H1 (cell line): Measurements from ENCODE around the gene PLCB4. TPM values are rescaled to one million over a fixed set of nuclear protein-coding genes. Genes with fewer than 3 reads are reported as not detected.

ENCODE experiments used
- CTCF ChIA-PET: fragments of 300-600 bp; sonication (Branson Sonifier 250); formaldehyde crosslinking; loops from one replicate; lab custom pipeline; 2021; ENCODE audit not compliant: partially characterized antibody; lab: Charles Lee
- POLR2A ChIA-PET: fragments of 300-600 bp; sonication (Branson Sonifier 250); formaldehyde crosslinking; loops from one replicate; lab custom pipeline; 2021; ENCODE audit warnings: inconsistent platforms; ENCODE audit not compliant: partially characterized antibody; lab: Charles Lee
- DNase-seq, 2 experiments: peaks; one replicate each; pipeline versions ENCODE4 v3.0.0 to v3.0.0-alpha.2; 2010 to 2022; ENCODE audit warnings: low spot score in 2 of 2, low read depth in 1 of 2, mixed read lengths in 1 of 2
- FAIRE-seq: peaks from 2 replicates; lab custom pipeline; 2011; peaks lifted over from hg19 to GRCh38; lab: Jason Lieb, UNC
- H2AFZ ChIP-seq: 2 replicates; pipeline ENCODE4 v1.8.1; 2012; ENCODE audit warnings: low read length, inconsistent platforms
- H2AK5ac ChIP-seq: 2 replicates; pipeline ENCODE4 v1.6.1; 2013; ENCODE audit warnings: low read depth, low read length
- H2BK120ac ChIP-seq: replicated peaks from 2 replicates; pipeline ENCODE3; 2013; ENCODE audit warnings: low read depth, low read length, inconsistent platforms
- H2BK12ac ChIP-seq: 2 replicates; pipeline ENCODE4 v1.6.1; 2013; ENCODE audit warnings: low read depth, low read length
- H2BK15ac ChIP-seq: 2 replicates; pipeline ENCODE4 v1.6.1; 2013; ENCODE audit warnings: low read length
- H2BK20ac ChIP-seq: 2 replicates; pipeline ENCODE4 v1.6.1; 2013; ENCODE audit warnings: low read length
- H2BK5ac ChIP-seq: 2 replicates; pipeline ENCODE4 v1.6.1; 2013; ENCODE audit warnings: low read depth, low read length
- H3K14ac ChIP-seq: 2 replicates; pipeline ENCODE4 v1.6.1; 2013; ENCODE audit warnings: inconsistent platforms; ENCODE audit not compliant: insufficient read length
- H3K18ac ChIP-seq: 2 replicates; pipeline ENCODE4 v1.6.1; 2013; ENCODE audit warnings: low read length; ENCODE audit errors: extremely low read depth
- H3K23ac ChIP-seq: 2 replicates; pipeline ENCODE4 v1.6.1; 2013; ENCODE audit warnings: inconsistent platforms; ENCODE audit not compliant: insufficient read length
- H3K23me2 ChIP-seq: 2 replicates; pipeline ENCODE4 v1.6.1; 2013; ENCODE audit warnings: low read depth, low read length
- H3K27ac ChIP-seq: 2 replicates; pipeline ENCODE4 v1.6.1; 2011; ENCODE audit warnings: low read depth, low read length, inconsistent platforms
- H3K27me3 ChIP-seq, 4 experiments: replicated peaks in 1 of 4; 1 replicate in 1 of 4; 2 replicates in 3 of 4; pipeline versions ENCODE4 v1.6.1 to v1.8.1; 2011 to 2013; ENCODE audit warnings: low read length in 3 of 4, mild to moderate bottlenecking in 3 of 4, inconsistent platforms in 2 of 4, mixed read lengths in 2 of 4, moderate library complexity in 1 of 4; ENCODE audit not compliant: control insufficient read depth in 3 of 4, insufficient read depth in 3 of 4; ENCODE audit errors: extremely low read depth in 1 of 4
- H3K36me3 ChIP-seq, 4 experiments: 2 replicates each; pipeline versions ENCODE4 v1.6.1 to v1.8.1; 2011 to 2013; ENCODE audit warnings: mild to moderate bottlenecking in 4 of 4, low read length in 3 of 4, moderate library complexity in 2 of 4, control low read depth in 1 of 4, inconsistent platforms in 1 of 4; ENCODE audit not compliant: insufficient read depth in 4 of 4, control insufficient read depth in 2 of 4
- H3K4ac ChIP-seq: replicated peaks from 2 replicates; pipeline ENCODE3; 2013; ENCODE audit warnings: low read length, low read depth, mixed read lengths, inconsistent platforms; ENCODE audit not compliant: insufficient read length
- H3K4me1 ChIP-seq, 4 experiments: replicated peaks in 1 of 4; 1 replicate in 1 of 4; 2 replicates in 3 of 4; pipeline versions ENCODE4 v1.6.1 to v1.8.1; 2011 to 2013; ENCODE audit warnings: low read length in 3 of 4, inconsistent platforms in 2 of 4, mixed read lengths in 1 of 4; ENCODE audit not compliant: insufficient read depth in 4 of 4, control insufficient read depth in 3 of 4
- H3K4me2 ChIP-seq, 2 experiments: 2 replicates each; pipeline versions ENCODE4 v1.6.1 to v1.8.1; 2011 to 2013; ENCODE audit warnings: low read depth in 2 of 2, low read length in 2 of 2, control low read depth in 1 of 2, inconsistent platforms in 1 of 2, mild to moderate bottlenecking in 1 of 2; ENCODE audit not compliant: insufficient read depth in 1 of 2
- H3K4me3 ChIP-seq, 4 experiments: fragments of 200-600, 300-600 bp in 1 of 4; sonication (generic), shearing (Covaris generic), sonication (Bioruptor Twin) in 1 of 4; 2 replicates each; pipeline versions ENCODE4 v1.5.1 to v1.8.1; 2011 to 2016; ENCODE audit warnings: low read length in 4 of 4, low read depth in 3 of 4, control low read depth in 2 of 4, inconsistent platforms in 2 of 4, mild to moderate bottlenecking in 2 of 4, mixed read lengths in 1 of 4, moderate library complexity in 1 of 4; ENCODE audit not compliant: insufficient read depth in 2 of 4; ENCODE audit errors: extremely low read depth in 1 of 4
- H3K56ac ChIP-seq: replicated peaks from 2 replicates; pipeline ENCODE3; 2013; ENCODE audit warnings: low read depth, mild to moderate bottlenecking, mixed read lengths, low read length, inconsistent platforms; ENCODE audit not compliant: insufficient read length
- H3K79me1 ChIP-seq: 2 replicates; pipeline ENCODE4 v1.6.1; 2013; ENCODE audit warnings: low read depth, low read length, control low read depth
- H3K79me2 ChIP-seq, 2 experiments: 2 replicates each; pipeline versions ENCODE4 v1.6.1 to v1.8.1; 2012 to 2013; ENCODE audit warnings: low read length in 2 of 2, mild to moderate bottlenecking in 2 of 2, inconsistent platforms in 1 of 2; ENCODE audit not compliant: insufficient read depth in 2 of 2, control insufficient read depth in 1 of 2
- H3K9ac ChIP-seq, 4 experiments: replicated peaks in 1 of 4; 1 replicate in 1 of 4; 2 replicates in 3 of 4; pipeline versions ENCODE4 v1.6.1 to v1.8.1; 2011 to 2013; ENCODE audit warnings: low read depth in 3 of 4, low read length in 3 of 4, control low read depth in 2 of 4, mild to moderate bottlenecking in 2 of 4, moderate library complexity in 2 of 4, inconsistent platforms in 1 of 4; ENCODE audit errors: extremely low read depth in 1 of 4
- H3K9me3 ChIP-seq, 2 experiments: 2 replicates each; pipeline versions ENCODE4 v1.6.1 to v1.8.1; 2012 to 2013; ENCODE audit warnings: mild to moderate bottlenecking in 2 of 2, moderate library complexity in 2 of 2, control low read depth in 1 of 2, inconsistent platforms in 1 of 2, low read depth in 1 of 2, low read length in 1 of 2, mixed read lengths in 1 of 2; ENCODE audit not compliant: insufficient read depth in 2 of 2
- H4K20me1 ChIP-seq, 2 experiments: replicated peaks in 1 of 2; 2 replicates each; pipeline versions ENCODE3 to v1.8.1; 2011 to 2013; ENCODE audit warnings: inconsistent platforms in 2 of 2, low read length in 2 of 2, mild to moderate bottlenecking in 1 of 2; ENCODE audit not compliant: insufficient read depth in 2 of 2, control insufficient read depth in 1 of 2
- H4K5ac ChIP-seq: 2 replicates; pipeline ENCODE4 v1.6.1; 2013; ENCODE audit warnings: low read length, low read depth, mixed read lengths, inconsistent platforms; ENCODE audit not compliant: insufficient read length
- H4K8ac ChIP-seq: 2 replicates; pipeline ENCODE4 v1.8.0; 2013; ENCODE audit warnings: mild to moderate bottlenecking, moderate library complexity, low read length, inconsistent platforms; ENCODE audit not compliant: insufficient read depth; ENCODE audit errors: extremely low read depth
- H4K91ac ChIP-seq: replicated peaks from 2 replicates; pipeline ENCODE3; 2013; ENCODE audit warnings: low read length, mixed read lengths, inconsistent platforms; ENCODE audit not compliant: insufficient read length
- BRCA1 ChIP-seq: IDR thresholded peaks from 2 replicates; pipeline ENCODE4 v1.6.1; 2012; ENCODE audit warnings: low read depth, low read length, improper control_type of control experiment
- EZH2 ChIP-seq: fragments of 200-600 bp; sonication (generic); IDR thresholded peaks from 2 replicates; pipeline ENCODE4 v1.7.1; 2012; ENCODE audit warnings: low read depth, mild to moderate bottlenecking, moderate library complexity, low read length, inconsistent platforms; ENCODE audit not compliant: severe bottlenecking
- GABPA ChIP-seq: IDR thresholded peaks from 2 replicates; pipeline ENCODE4 v1.6.1; 2011; ENCODE audit warnings: mild to moderate bottlenecking, low read length, moderate library complexity, borderline replicate concordance; ENCODE audit not compliant: insufficient read depth
- JUN ChIP-seq: IDR thresholded peaks from 2 replicates; pipeline ENCODE4 v1.6.1; 2011; ENCODE audit warnings: low read depth, mild to moderate bottlenecking, improper control_type of control experiment, low read length
- KDM4A ChIP-seq: IDR thresholded peaks from one replicate; pipeline ENCODE4 v1.7.1; 2012; ENCODE audit warnings: low read depth, mild to moderate bottlenecking, moderate library complexity, low read length, inconsistent platforms; ENCODE audit not compliant: severe bottlenecking
- RAD21 ChIP-seq, 2 experiments: IDR thresholded peaks in 1 of 2; conservative IDR thresholded peaks in 1 of 2; 2 replicates each; pipeline ENCODE4 v1.6.1; 2011; ENCODE audit warnings: low read depth in 2 of 2, low read length in 2 of 2, improper control_type of control experiment in 1 of 2, inconsistent platforms in 1 of 2, mild to moderate bottlenecking in 1 of 2, moderate library complexity in 1 of 2
- RBBP5 ChIP-seq: IDR thresholded peaks from 2 replicates; pipeline ENCODE4 v1.7.1; 2012; ENCODE audit warnings: low read depth, mild to moderate bottlenecking, inconsistent platforms, low read length, moderate library complexity, borderline replicate concordance
- RFX5 ChIP-seq: IDR thresholded peaks from 2 replicates; pipeline ENCODE4 v1.6.1; 2011; ENCODE audit warnings: low read depth, low read length, improper control_type of control experiment, borderline replicate concordance
- SIN3A ChIP-seq, 2 experiments: IDR thresholded peaks in 1 of 2; conservative IDR thresholded peaks in 1 of 2; 2 replicates each; pipeline ENCODE4 v1.6.1; 2011 to 2012; ENCODE audit warnings: low read length in 2 of 2, improper control_type of control experiment in 1 of 2, low read depth in 1 of 2, mild to moderate bottlenecking in 1 of 2
- SP1 ChIP-seq: IDR thresholded peaks from 2 replicates; pipeline ENCODE4 v1.6.1; 2011; ENCODE audit warnings: low read depth, low read length
- SP2 ChIP-seq: IDR thresholded peaks from 2 replicates; pipeline ENCODE4 v1.6.1; 2012; ENCODE audit warnings: mild to moderate bottlenecking, low read length, inconsistent platforms
- WGBS, 2 experiments: shearing (Covaris generic) in 1 of 2; methylation state at CpG; one replicate each; pipeline versions ENCODE4 v1.1.6 to v1.1.7; 2013 to 2015; ENCODE audit warnings: low lambda C conversion rate in 2 of 2, mixed read lengths in 2 of 2, inconsistent platforms in 1 of 2, low coverage in 1 of 2, missing lambda C conversion rate in 1 of 2; ENCODE audit not compliant: insufficient replicate concordance in 2 of 2, insufficient coverage in 1 of 2, insufficient read length in 1 of 2; ENCODE audit errors: extremely low coverage in 1 of 2, missing lambda C conversion rate in 1 of 2; 5-methylcytosine and 5-hydroxymethylcytosine counted together
- polyA plus RNA-seq, 7 experiments: library from polyadenylated mRNA; depleted of rRNA in 3 of 7; stranded (reverse) in 5 of 7; unstranded in 2 of 7; fragments of >200 nt in 5 of 7; fragments of 200-250 nt in 2 of 7; gene quantifications; 1 replicate in 5 of 7; 2 replicates in 1 of 7; 4 replicates in 1 of 7; pipeline versions ENCODE4 v1.2.1 to v1.2.3, GENCODE V29; 2011 to 2013; ENCODE audit warnings: missing spikeins in 2 of 7, mixed read lengths in 2 of 7
- total RNA-seq: library from RNA; stranded (reverse); fragmentation: NEBNext Ultra II Directional; extraction: Animal tissue kit (Norgen Biotek cat#: 25700); gene quantifications from 2 replicates; pipeline ENCODE4 v1.2.1, GENCODE V29; 2021

PLCB4 gene
- total and polyA plus RNA-seq, 2 of the 8 experiments (the other 6 are each of a cell fraction or from before 2014, with no cell fraction given) = 3.2 to 14.1 TPM

DNA sequence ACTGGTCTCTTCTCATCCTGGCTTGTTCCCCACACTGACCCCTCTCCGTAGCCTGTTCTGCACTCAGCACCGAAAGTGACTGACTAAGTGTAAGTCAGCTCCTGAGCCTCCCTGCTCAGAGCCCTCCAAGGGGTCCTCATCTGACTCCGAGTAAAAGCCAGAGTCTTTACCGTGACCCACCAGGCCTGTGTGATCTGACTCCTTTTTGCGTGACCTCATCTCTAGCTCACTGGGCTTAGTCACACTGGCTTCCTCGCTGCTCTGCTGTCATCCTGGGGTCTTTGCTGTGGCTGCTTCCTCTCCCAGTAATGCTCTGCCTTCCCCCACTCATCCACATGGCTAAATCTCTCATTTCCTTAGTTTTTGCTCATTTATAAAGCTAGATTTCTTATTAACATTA, 116.6 kb downstream of the PLCB4 start:
- H3K36me3 ChIP-seq = no peaks in the 10 kb centered on the region
- H4K8ac ChIP-seq = no peak overlapping the region
- 0 out of 2 replicates have a peak overlapping the region, but pooled peaks have one; percentile 28 for H3K18ac ChIP-seq
- ChIA-PET POLR2A (no interaction called here), CTCF (interaction anchor here (1.5 kb wide), 1 partner anchor 144 kb away, joined by 4 read pairs; no protein-coding TSS in a partner anchor)
- no peaks in the 10 kb centered on the region for H3K9me3 ChIP-seq
- H3K27ac ChIP-seq = no peak overlapping the region
- peak overlapping the region; percentile 60; the same call in 1 of the 2 replicates for H2BK12ac ChIP-seq
- WGBS, 2 experiments = 87% methylated on average over 6 of the region's 6 CpGs; no CpG with 5 or more reads in 1 of the 2 experiments
- FAIRE-seq = no peak
- peak overlapping the region; percentile 77; the same call in 1 of the 2 replicates for H2AK5ac ChIP-seq
- H3K4me3 ChIP-seq = no peak overlapping the region
- H3K4me2 ChIP-seq = no peak overlapping the region
- no peak overlapping the region for H3K56ac ChIP-seq
- no peak overlapping the region for H4K91ac ChIP-seq
- no peaks in the 10 kb centered on the region for H4K20me1 ChIP-seq
- H2AFZ ChIP-seq = no peak overlapping the region
- DNase-seq = no peak
- H3K79me2 ChIP-seq = peaks cover 0 to 4% of the 10 kb centered on the region in 2 experiments; a peak in 1 of 4 replicates
- H3K23me2 ChIP-seq = no peaks in the 10 kb centered on the region
- no peak overlapping the region; the same call in 1 of the 2 replicates for H2BK5ac ChIP-seq
- no peak overlapping the region for H3K23ac ChIP-seq
- H2BK15ac ChIP-seq = 0 out of 2 replicates have a peak overlapping the region, but pooled peaks have one; percentile 72
- H3K9ac ChIP-seq = no peak overlapping the region
- no peak overlapping the region for H2BK20ac ChIP-seq
- no peaks in the 10 kb centered on the region; the same call in 1 of the 2 replicates for H3K79me1 ChIP-seq
- H3K4me1 ChIP-seq = peaks cover 0 to 6% (median 2%) of the 10 kb centered on the region in 4 experiments; a peak in 3 of 7 replicates
- H3K4ac ChIP-seq = no peak overlapping the region
- no peaks in the 10 kb centered on the region for H3K27me3 ChIP-seq
- H3K14ac ChIP-seq = no peak overlapping the region
- no peak overlapping the region for H2BK120ac ChIP-seq
- H4K5ac ChIP-seq = no peak overlapping the region
- TF ChIP-seq SIN3A (conservative IDR thresholded peaks at IDR 0.05 in 1 of 2, IDR thresholded peaks at IDR 0.05 in 1 of 2; ENCODE audit: low read depth in 1 of 2, low read length in 2 of 2) (no peak), RFX5 (no peak), RAD21 (IDR thresholded peaks at IDR 0.05 in 1 of 2, conservative IDR thresholded peaks at IDR 0.05 in 1 of 2; ENCODE audit: low read depth in 2 of 2, low read length in 2 of 2) (no peak), EZH2 (no peak), GABPA (no peak), SP2 (no peak), KDM4A (no peak), JUN (no peak), SP1 (no peak), BRCA1 (no peak), RBBP5 (no peak)
